ENCODE data around the gene CPA2.
"Not testable (repeated sequence)": the region's sequence is repeated elsewhere in the genome, so short reads cannot be mapped to it uniquely, and the experiment has no call there.

Gene CPA2

GRCh38 chr7:130321542-130322229, 55.0 kb downstream of the CPA2 start:
- not testable (repeated sequence) for DNase-seq

DNA sequence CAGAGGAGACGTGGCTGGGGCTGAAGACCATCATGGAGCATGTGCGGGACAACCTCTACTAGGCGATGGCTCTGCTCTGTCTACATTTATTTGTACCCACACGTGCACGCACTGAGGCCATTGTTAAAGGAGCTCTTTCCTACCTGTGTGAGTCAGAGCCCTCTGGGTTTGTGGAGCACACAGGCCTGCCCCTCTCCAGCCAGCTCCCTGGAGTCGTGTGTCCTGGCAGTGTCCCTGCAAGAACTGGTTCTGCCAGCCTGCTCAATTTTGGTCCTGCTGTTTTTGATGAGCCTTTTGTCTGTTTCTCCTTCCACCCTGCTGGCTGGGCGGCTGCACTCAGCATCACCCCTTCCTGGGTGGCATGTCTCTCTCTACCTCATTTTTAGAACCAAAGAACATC, 56.0 kb downstream of the CPA2 start:
- no peak for DNase-seq

GRCh38 chr7:130324306-130324943, 57.8 kb downstream of the CPA2 start:
- no peak for DNase-seq

GRCh38 chr7:130329681-130330080, 63.0 kb downstream of the CPA2 start:
- no peak for DNase-seq

DNA sequence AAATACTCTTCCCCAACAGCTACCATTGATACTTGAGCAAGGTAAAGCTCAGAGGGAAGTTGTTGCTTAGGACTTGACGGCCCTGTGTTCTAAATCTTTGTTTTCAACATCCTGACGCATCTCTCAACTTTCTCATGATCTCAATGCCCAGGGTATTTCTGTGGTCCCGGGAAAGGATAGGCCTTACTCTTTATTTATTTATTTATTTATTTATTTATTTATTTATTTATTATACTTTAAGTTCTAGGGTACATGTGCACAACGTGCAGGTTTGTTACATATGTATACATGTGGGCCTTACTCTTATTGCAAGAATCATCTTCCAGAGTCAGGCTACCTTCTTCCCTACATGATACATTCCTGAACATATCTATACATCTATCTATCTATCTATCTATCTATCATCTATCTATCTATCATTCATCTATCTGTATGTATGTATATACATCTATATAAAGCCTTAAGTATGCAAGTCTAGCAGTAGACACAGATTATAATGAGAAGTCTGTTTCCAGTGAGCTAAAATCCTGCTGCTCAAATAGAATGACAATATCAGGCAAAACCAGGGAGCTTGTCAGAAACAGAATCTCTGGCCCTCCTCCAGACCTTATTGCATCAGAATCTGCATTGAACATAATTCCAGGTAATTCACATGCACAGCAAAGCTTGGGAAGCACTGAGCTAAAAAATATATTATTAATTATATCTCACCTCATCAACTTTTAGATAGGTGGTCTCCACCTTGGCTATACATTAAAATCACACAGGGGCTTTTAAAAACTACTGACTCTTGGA, 65.8 kb downstream of the CPA2 start:
- DNase-seq: no peak

DNA sequence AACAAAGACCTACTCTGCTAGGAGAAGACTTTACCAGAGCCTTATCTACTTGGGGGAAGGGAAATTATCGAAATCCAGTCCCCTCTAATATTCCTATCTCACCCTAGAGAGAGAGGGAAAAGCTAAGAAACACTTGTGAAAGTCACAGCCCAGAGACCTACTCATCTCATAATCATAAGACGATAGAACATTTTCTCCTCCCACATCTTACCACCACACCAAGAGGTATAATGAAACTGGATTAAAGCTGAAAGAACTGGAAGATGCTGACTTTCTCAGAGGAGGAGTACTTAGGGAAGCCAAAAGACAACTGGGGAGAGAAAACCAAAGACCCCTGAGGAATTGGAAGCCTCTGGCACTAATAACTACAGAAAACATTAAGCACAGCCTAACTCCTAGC, 67.2 kb downstream of the CPA2 start:
- DNase-seq: no peak

- DNase-seq: no peak
Observed at GRCh38 chr7:130334274-130334673, 67.6 kb downstream of the CPA2 start.

DNA sequence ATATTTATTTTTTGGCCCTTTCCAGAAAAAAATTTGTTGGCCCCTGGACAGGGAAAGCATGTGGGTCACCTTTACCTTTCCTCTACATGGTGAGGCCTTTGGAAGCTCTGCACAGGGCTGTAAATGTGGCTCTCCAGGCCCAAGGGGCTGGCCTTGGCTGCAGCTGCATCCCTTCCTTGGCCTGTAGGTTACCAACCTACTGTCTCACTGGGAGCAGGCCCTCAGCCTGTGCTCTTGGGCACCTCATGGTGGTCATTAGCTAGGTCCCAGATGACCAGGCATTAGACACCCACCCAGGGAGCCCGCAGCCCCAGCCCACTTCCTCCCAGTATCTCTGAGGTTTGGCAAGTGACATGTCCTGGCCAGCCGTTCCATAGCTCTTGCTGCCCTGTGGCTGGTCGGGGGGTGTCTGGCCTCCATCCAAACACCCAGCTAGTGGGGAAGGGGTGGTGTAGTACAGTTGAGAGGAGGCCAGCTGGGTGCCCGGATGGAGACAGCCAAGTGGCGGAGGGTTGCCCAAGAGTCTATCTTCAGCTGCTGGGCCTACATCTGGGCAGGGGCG, 70.8 kb downstream of the CPA2 start:
- DNase-seq: no peak

GRCh38 chr7:130338233-130338632, 71.6 kb downstream of the CPA2 start:
- no peak for DNase-seq

Measured in eye (tissue), 1 donor.